ENCODE measurements around the gene AWAT2. TPM values are rescaled to one million over a fixed set of nuclear protein-coding genes. Genes with fewer than 3 reads are reported as not detected.

Gene AWAT2
- total and polyA plus RNA-seq, 2 donors from 2014 or later = not detected

GRCh38 chrX:70030301-70030767, 19.4 kb downstream of the AWAT2 start:
- intact Hi-C loops (cut with DNase I) = no loop called here
- H3K27me3 ChIP-seq (ENCODE audit: control insufficient read depth, insufficient read depth, low read length) = no peaks in the 10 kb centered on the region
- peak; percentile 63 for TF ChIP-seq CTCF (IDR thresholded peaks at IDR 0.05; ENCODE audit: borderline replicate concordance, extremely low read depth, insufficient read depth)
- FAIRE-seq = no peak
- no peak overlapping the region for H3K9ac ChIP-seq (ENCODE audit: low read length in 3 of 3)
- no peaks in the 10 kb centered on the region for H3K36me3 ChIP-seq (ENCODE audit: control insufficient read depth in 2 of 3, insufficient read depth in 3 of 3, low read length in 3 of 3)
- H3K27ac ChIP-seq (ENCODE audit: low read depth in 2 of 2, low read length in 2 of 2) = no peak overlapping the region
- no peaks in the 10 kb centered on the region for H3K4me1 ChIP-seq (ENCODE audit: control insufficient read depth in 2 of 3, insufficient read depth in 2 of 3, low read depth in 1 of 3, low read length in 3 of 3)
- no peaks in the 10 kb centered on the region for H3K9me3 ChIP-seq (ENCODE audit: control insufficient read depth in 2 of 3, insufficient read depth in 1 of 3, low read length in 3 of 3)
- DNase-seq = peak in 4 of 5 donors; percentile 35 to 62 (median 48)
- no peak overlapping the region for H3K4me3 ChIP-seq (ENCODE audit: low read length in 3 of 3)

DNA sequence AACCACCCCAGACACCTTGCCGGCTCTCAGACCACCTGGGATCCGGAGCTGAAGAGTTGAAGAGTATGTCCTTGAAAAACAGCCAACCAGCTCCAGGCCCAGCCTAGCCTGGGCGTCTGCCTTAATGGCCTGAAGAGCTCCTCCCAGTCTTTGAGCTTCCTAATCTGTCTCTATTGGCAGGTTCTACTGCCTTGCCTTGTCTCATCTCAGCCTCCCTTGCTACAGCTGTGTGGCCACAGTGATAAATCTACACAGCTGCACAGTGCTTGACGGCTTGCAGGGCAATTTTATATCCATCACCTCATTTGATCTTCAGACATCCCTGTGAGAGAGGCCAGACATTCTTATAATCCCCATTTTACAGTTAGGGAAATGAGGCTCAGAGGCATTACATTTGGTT, 19.9 kb downstream of the AWAT2 start:
- no peaks in the 10 kb centered on the region for H3K4me1 ChIP-seq (ENCODE audit: control insufficient read depth in 2 of 3, insufficient read depth in 2 of 3, low read depth in 1 of 3, low read length in 3 of 3)
- no peaks in the 10 kb centered on the region for H3K36me3 ChIP-seq (ENCODE audit: control insufficient read depth in 2 of 3, insufficient read depth in 3 of 3, low read length in 3 of 3)
- no peak for FAIRE-seq
- no peak for DNase-seq
- H3K27me3 ChIP-seq (ENCODE audit: control insufficient read depth, insufficient read depth, low read length) = no peaks in the 10 kb centered on the region
- no peak for TF ChIP-seq CTCF (IDR thresholded peaks at IDR 0.05; ENCODE audit: borderline replicate concordance, extremely low read depth, insufficient read depth)
- intact Hi-C loops (cut with DNase I) = no loop called here
- H3K4me3 ChIP-seq (ENCODE audit: low read length in 3 of 3) = no peak overlapping the region
- H3K27ac ChIP-seq (ENCODE audit: low read depth in 2 of 2, low read length in 2 of 2) = no peak overlapping the region
- no peaks in the 10 kb centered on the region for H3K9me3 ChIP-seq (ENCODE audit: control insufficient read depth in 2 of 3, insufficient read depth in 1 of 3, low read length in 3 of 3)
- H3K9ac ChIP-seq (ENCODE audit: low read length in 3 of 3) = no peak overlapping the region

GRCh38 chrX:70026851-70027200, 22.9 kb downstream of the AWAT2 start:
- H3K9me3 ChIP-seq (ENCODE audit: control insufficient read depth in 2 of 3, insufficient read depth in 1 of 3, low read length in 3 of 3) = no peaks in the 10 kb centered on the region
- intact Hi-C loops (cut with DNase I) = no loop called here
- no peaks in the 10 kb centered on the region for H3K36me3 ChIP-seq (ENCODE audit: control insufficient read depth in 2 of 3, insufficient read depth in 3 of 3, low read length in 3 of 3)
- no peak overlapping the region for H3K9ac ChIP-seq (ENCODE audit: low read length in 3 of 3)
- H3K4me3 ChIP-seq (ENCODE audit: low read length in 3 of 3) = no peak overlapping the region
- no peak overlapping the region for H3K27ac ChIP-seq (ENCODE audit: low read depth in 2 of 2, low read length in 2 of 2)
- H3K4me1 ChIP-seq (ENCODE audit: control insufficient read depth in 2 of 3, insufficient read depth in 2 of 3, low read depth in 1 of 3, low read length in 3 of 3) = no peaks in the 10 kb centered on the region
- TF ChIP-seq CTCF (IDR thresholded peaks at IDR 0.05; ENCODE audit: borderline replicate concordance, extremely low read depth, insufficient read depth) = no peak
- H3K27me3 ChIP-seq (ENCODE audit: control insufficient read depth, insufficient read depth, low read length) = no peaks in the 10 kb centered on the region
- FAIRE-seq (no peak), DNase-seq (no peak)
